HTR-8/SVneo (cell line): ENCODE measurements around the gene IGFBP6.

ENCODE experiments used
- DNase-seq: peaks from one replicate; pipeline ENCODE4 v3.0.0; 2011; ENCODE audit warnings: low spot score, mixed read lengths; ENCODE audit not compliant: insufficient read length
- FAIRE-seq: peaks from 2 replicates; lab custom pipeline; 2011; peaks lifted over from hg19 to GRCh38; lab: Jason Lieb, UNC

The IGFBP6 gene

DNA sequence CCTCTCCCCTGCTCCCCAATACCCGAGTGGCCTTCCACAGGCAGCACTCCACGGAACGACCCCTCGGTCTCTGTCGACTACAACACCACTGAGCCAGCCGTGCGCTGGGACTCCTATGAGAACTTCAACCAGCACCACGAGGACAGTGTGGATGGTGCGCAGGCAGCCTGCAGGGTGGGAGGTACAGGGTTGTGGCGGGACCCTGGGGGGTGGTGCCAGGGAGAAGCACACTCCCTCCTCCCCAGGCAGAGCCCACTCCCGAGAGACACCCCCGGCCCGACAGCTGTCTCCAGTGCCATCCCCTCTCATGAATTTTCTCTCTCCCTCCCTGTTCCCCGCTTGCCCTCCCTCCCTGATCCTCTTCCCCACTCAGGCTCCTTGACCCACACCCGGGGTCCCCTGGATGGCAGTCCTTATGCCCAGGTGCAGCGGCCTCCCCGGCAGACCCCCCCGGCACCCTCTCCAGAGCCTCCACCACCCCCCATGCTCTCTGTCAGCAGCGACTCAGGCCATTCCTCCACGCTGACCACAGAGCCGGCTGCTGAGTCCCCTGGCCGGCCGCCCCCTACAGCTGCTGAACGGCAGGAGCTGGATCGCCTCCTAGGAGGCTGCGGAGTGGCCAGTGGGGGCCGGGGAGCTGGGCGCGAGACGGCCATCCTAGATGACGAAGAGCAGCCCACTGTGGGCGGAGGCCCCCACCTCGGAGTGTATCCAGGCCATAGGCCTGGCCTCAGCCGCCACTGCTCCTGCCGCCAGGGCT, 38.6 kb upstream of the IGFBP6 start:
- DNase-seq (no peak), FAIRE-seq (no peak)

DNA sequence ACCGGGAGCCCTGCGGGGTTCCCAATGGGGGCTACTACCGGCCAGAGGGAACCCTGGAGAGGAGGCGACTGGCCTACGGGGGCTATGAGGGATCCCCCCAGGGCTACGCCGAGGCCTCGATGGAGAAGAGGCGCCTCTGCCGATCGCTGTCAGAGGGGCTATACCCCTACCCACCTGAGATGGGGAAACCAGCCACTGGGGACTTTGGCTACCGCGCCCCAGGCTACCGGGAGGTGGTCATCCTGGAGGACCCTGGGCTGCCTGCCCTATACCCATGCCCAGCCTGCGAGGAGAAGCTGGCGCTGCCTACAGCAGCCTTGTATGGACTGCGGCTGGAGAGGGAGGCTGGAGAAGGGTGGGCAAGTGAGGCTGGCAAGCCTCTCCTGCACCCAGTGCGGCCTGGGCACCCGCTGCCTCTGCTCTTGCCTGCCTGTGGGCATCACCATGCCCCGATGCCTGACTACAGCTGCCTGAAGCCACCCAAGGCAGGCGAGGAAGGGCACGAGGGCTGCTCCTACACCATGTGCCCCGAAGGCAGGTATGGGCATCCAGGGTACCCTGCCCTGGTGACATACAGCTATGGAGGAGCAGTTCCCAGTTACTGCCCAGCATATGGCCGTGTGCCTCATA, 37.9 kb upstream of the IGFBP6 start:
- FAIRE-seq (no peak), DNase-seq (no peak)

DNA sequence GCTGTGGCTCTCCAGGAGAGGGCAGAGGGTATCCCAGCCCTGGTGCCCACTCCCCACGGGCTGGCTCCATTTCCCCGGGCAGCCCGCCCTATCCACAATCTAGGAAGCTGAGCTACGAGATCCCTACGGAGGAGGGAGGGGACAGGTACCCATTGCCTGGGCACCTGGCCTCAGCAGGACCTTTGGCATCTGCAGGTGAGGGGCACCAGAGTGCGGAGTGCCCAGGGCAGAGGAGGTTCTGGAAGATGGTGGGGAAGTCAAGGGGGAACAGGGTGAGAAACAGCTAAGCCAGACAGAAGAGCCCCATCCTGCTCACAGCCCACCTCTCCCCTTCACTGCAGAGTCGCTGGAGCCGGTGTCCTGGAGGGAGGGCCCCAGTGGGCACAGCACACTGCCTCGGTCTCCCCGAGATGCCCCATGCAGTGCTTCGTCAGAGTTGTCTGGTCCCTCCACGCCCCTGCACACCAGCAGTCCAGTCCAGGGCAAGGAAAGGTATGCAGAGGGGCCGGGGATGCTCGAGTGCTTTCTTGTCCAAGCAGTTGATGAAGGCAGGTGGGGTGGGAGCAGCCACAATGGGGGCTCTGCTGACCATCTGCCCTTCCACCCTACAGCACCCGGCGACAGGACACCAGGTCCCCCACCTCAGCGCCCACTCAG, 37.3 kb upstream of the IGFBP6 start:
- FAIRE-seq: no peak

DNA sequence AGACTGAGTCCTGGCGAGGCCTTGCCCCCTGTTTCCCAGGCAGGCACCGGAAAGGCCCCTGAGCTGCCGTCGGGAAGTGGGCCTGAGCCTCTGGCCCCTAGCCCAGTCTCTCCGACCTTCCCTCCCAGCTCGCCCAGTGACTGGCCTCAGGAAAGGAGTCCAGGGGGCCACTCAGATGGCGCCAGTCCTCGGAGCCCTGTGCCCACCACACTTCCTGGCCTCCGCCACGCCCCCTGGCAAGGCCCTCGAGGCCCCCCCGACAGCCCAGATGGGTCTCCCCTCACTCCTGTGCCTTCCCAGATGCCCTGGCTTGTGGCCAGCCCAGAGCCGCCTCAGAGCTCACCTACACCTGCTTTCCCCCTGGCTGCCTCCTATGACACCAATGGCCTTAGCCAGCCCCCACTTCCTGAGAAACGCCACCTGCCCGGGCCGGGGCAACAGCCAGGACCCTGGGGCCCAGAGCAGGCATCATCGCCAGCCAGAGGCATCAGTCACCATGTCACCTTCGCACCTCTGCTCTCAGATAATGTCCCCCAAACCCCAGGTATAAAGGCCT, 36.7 kb upstream of the IGFBP6 start:
- DNase-seq (no peak), FAIRE-seq (no peak)

More for the DNA sequence above, 37.3 kb upstream of the IGFBP6 start:
- DNase-seq: no peak

DNA sequence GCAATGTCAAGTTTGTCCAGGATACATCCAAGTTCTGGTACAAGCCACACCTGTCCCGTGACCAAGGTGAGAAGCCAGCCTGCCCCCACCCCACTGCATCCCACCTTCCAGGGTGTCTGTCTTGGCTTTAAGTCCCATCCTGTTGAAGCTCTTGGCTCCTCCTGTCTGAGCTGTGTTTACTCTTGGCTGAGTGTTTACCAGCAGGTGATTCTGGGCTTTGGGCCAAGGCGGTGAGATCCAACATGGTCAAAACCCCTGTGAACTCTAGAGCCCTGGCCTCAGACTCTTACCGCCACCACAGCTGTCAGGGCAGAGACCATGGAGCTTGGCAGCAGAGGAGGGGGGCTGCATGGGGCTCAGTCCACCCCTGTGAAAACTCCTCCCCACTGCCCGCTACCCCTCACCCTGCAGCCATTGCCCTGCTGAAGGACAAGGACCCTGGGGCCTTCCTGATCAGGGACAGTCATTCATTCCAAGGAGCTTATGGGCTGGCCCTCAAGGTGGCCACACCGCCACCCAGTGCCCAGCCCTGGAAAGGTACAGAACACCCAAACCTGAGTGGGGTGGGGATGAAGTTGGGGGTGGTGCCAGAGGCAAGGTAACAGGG, 36.0 kb upstream of the IGFBP6 start:
- no peak for DNase-seq
- no peak for FAIRE-seq

DNA sequence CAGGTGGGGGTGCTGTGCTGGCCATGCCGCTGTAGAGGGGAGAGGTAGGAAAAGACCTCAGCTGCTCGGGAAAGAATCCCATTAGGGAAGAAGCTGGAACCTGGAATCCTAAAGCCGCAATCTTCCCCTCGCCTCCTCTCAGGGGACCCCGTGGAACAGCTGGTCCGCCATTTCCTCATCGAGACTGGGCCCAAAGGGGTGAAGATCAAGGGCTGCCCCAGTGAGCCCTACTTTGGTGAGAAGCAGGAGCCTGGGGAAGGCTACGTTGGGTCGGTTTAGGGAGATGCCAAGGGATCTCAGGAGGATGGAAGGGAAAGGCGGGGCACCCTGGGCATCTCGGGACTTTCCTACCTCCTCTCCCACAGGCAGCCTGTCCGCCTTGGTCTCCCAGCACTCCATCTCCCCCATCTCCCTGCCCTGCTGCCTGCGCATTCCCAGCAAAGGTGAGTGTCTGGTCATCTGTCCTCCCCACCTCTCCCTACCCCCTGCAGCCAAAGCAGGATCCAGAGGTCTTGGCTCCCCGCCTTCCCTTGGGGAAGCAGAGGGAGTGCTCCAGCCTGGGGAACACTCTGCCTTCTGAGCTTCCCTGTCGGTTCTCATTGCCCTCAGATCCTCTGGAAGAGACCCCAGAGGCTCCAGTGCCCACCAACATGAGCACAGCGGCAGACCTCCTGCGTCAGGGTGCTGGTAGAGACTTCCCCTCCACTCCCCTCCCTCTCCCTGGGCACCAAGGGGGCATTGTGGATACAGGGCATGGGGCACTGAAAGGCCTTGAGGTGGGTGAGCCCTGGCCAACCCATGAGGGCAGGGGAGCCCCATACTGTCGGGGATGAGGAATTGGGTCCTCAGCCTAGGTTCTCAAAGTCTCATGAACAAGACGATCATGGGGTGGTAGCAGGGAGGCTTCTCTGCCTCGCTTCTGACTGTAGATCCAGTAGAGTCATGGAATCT, 35.2 kb upstream of the IGFBP6 start:
- DNase-seq: no peak
- FAIRE-seq: no peak

DNA sequence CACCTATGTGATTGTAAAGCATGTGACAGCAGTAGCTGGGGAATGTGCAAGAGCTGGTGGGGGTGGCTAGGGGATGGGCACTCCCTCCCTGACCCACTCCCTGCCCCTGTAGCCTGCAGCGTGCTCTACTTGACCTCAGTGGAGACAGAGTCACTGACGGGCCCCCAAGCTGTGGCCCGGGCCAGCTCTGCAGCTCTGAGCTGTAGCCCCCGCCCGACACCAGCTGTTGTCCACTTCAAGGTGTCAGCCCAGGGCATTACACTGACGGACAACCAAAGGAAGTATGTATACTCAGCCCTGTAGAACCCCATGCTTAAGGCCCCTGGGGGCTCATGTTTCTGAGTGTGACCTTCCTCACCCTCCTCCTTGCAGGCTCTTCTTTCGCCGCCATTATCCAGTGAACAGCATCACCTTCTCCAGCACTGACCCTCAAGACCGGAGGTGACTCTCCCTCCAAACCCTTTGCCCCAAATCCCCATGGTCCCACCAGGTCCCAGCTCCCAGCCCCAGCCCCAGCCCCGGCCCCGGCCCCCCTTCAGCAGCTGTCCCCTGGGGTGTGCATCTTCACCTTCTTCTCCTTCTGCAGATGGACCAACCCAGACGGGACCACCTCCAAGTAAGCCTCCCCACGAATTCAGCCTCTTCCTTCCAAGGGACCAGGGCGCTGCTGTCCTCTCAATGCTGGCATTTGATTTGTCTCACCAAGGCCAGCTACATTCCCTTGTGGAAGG, 34.3 kb upstream of the IGFBP6 start:
- FAIRE-seq (no peak), DNase-seq (no peak)

DNA sequence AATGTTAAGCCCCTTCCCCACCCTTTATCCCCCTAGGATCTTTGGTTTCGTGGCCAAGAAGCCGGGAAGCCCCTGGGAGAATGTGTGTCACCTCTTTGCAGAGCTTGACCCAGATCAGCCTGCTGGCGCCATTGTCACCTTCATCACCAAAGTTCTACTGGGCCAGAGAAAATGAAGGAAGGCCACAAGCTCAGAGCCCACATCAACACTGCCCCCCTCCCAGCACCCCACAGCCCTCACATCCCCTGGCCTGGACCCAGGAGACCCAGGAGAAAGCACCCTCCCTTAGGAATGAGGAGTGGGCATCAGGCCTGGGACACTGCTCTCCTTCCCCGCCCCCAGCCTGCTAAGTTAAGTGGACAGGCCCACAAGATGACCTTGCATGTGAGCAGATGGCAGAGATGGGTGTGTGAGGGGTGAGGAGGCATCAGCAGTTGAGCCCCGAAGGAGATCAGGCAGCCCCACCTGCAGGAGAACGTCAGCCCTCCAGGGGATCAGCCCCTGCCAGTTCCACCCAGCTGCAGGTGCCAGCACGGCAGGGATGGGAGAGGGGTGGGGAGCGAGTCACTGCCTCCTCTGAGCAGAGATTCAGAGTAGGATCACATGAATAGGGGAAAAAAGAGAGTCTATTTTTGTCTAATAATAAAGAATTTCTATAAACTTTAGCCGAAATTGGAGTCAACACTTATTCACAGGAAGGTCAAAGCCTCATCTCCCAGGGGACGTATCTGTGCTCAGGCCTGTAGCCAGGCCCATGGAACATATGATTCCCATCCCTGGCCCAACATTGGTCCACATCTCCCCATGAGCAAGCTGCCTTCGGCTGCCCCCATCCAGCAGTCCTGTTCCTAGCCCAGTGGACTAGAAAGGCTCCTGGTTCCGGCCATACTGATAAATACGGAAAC, 33.5 kb upstream of the IGFBP6 start:
- FAIRE-seq (no peak), DNase-seq (no peak)

DNA sequence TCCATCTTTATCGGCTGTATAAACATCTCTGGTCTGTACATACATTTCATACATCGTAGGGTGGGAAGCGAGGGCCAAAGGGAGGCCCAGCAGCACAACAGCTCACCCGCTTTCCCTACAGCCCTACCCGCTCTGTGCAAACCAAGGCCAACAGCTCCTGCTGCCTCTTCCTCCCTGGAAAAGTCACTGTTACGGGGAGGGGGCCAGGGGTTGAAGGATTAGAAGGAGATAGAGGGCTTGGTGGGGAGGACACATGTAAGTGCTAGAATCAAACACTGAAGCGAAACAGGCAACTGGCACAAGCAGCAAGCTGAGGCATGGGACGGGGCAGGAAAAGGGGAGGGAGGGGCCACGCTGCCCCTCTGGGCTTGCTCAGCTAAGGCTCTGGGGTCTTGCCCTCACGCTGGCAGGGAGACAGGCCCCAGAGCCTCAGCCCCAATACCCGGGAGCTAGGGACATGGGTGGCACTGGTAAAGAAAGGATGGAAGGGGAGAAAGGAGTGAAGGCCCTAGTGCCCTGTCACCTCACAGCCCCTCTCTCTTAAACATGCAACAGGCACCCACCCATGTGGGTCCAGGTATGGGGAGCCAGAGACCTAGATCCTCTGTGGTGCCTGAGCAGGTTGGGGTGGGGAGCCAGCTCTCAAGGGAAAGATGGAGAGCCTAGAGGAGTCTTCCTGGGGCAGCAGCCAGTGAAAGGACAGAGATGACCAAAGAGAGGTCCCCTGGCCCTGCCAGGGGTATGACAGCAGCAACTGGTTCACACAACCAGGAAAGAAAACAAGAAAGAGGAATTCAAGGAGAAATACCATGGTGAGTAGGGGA, 32.6 kb upstream of the IGFBP6 start:
- DNase-seq (no peak), FAIRE-seq (no peak)

DNA sequence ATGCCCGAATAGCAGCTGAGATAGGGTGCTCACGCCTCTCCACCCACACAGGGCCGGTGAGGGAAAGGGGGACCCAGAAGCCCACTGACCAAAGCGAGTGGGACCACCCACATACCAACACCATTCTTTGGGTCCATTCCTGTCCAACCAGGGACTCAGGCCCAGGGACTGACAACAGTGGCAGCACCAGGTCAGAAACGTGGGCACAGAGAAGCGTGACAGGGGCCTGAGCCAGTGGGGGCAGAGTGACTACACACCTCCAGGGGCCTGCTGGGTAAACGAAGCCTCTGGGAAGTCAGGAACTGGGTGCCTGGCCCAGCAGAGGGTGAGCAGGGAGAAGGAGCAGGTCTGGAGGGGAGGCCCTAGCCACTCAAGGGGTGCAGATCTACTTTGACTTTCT, 32.0 kb upstream of the IGFBP6 start:
- FAIRE-seq (no peak), DNase-seq (no peak)

DNA sequence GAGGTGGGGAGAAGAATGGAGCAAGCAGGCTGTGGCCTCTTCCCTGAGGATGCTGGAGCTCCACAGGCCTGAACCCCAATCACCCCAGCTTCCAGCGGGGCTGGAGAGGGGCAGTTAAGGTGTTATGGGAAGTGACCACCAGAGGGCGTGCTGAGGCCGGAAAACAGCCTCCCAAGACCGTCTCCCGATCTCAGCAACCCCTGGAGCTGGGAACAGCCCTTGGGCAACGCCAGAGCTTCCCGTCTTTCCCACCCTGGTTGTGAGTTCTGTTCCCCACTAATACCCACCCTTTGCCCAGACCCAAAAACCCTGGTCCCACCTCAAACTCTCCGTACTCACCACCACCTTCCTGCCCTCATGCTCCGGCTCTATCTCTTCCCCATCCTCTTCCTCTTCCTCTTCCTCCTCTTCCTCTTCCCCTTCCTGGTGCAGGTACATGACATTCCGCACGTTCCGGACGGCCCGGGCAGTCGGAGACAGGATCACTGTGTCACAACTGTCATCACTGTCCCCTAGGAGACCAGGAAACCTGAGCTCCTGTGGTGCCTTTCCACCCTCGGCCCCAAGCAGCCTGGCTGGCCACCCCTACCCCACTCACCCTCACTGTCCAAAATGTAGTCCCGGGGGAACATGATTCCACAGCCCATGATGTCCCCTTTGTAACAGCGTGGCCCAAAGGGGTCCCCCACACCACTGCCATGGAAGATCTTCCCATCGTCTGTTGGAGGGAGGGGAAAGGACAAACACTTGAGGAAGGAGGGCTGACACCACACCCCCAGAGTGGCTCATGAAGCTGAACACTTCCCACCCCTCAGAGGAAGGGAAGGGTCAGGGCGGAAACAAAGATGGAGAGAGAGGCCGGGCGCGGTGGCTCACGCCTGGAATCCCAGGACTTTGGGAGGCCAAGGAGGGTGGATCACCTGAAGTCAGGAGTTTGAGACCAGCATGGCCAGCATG, 31.2 kb upstream of the IGFBP6 start:
- FAIRE-seq (peak; percentile 57), DNase-seq (peak; percentile 91)

DNA sequence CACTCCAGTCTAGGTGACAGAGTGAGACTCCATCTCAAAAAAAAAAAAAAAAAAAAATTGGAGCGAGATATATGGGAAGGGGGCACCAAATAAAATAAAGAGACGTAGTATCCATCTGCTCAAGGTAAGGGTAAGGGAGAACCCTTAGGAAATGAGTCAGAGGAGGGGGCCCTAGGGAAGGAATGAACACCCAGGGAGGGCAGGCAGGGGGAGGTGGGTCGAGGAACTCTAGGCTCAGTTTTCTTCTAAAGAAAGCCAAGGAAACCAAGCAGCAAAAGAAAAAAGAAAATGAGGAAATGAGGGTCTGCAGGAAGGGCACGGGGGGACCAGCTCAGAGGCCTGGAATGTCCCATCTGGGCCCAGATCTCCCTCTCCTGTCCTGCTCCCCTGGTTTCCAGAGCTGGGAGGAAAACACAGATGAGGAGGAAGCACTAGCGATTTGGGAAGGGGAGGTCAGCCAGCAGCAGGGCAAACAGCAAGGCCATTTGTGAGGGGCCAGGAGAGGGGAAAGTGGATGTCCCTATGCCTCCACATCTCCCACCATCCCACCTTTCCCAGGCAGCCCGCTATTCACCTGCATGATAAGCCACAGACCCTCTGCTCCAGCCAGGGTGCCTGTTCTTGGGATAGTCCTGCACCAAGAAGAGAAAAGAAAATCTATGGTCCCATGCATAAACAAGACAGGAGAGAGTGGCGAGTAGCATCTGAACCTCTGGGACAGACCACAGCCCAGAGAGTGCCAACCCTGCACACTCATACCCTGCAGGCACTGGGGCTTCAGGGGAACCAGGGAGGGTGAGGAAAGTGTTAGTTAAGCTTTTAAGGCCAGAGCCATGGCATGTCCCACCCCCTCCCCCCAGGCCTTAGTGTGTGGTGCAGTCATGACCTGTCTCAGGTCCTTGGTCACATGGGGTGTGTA, 30.1 kb upstream of the IGFBP6 start:
- no peak for FAIRE-seq
- no peak for DNase-seq

DNA sequence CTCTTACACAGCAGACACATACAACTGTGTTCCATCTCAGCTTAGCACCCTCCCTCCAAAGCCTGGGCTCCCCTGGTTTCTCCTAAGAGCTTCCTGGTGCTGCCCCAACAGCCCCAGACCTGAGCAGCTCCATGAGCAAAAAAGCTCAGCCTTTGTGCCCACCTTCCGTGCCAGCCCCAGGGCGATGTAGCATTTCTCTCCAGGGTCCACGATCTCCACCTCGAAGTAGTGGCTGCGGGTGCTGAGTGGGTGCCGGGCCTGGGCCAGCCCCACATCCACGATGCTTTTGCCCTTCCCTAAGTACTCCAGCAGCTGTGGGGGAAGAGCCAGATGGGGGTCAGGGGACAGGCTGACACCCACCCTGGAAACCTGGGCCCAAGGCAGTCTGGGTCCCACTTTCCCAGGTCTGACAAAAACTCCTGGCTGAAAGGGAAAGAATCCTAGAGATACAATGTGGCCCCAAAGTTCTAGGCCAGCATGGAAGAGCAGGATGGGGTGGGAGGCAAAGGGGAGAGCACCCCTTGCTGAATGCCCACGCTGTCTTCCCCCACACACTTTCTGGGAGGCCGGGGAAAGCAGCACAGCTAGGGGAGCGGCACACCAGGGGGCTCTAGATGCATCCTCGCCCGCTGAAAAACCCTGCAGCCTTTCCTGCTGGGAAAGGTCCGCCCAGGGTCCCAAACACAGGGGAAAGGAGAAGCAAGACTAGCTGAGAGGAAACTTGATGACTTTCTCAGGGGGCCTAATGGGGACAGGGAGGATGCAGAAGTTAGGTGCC, 29.3 kb upstream of the IGFBP6 start:
- peak; percentile 46 for FAIRE-seq
- no peak for DNase-seq

DNA sequence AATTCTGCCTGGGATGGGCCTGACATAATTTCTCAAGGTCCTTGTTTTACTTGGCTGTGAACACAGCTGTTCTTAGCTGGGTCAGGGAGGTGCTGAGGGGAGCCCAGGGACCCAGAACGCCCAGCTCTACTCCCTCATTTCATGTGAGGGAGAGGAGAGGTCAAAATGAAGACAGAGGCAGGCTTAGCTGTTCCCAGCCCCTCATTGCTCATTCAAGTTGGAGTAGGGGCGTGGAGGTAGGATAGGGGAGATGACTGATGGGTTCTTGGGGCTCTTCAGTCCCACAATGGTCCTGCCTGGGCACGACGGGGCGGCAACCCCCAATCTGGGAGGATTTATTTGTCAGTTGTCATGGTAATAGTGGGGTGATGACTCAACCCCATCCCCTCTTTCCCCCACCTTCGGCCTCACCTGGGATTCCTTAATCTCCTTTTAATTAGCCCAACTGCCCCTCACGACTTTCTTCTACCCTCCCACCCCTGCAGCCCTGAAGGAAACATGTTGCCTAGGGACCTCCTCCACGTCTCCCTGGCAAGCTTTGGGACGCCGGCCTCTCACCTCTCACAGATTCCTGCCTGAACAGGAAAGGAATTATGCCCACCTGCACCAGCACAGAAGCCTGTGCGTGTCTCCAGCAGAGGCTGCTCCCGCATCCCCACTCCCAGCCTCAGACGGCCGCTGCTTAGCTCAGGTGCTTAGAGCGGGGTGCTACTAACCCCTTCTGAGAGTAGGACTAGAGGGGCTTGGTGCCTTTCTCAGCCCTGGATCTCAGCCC, 28.5 kb upstream of the IGFBP6 start:
- DNase-seq (no peak), FAIRE-seq (no peak)
